PFSK-1 (cell line): ENCODE results near the gene SLCO3A1.

Experiments used
- FOXP2 ChIP-seq: optimal IDR thresholded peaks from 2 replicates; pipeline ENCODE3; 2011; ENCODE audit warnings: borderline replicate concordance, control low read depth, inconsistent platforms; ENCODE audit not compliant: insufficient read depth; ENCODE audit errors: extremely low read length, extremely low read depth
- POLR2AphosphoS5 ChIP-seq: IDR thresholded peaks from 2 replicates; pipeline ENCODE4 v1.6.1; 2012; ENCODE audit warnings: low read depth, mild to moderate bottlenecking, control low read depth, low read length, moderate library complexity
- SIN3A ChIP-seq: IDR thresholded peaks from 2 replicates; pipeline ENCODE4 v1.6.1; 2012; ENCODE audit warnings: mild to moderate bottlenecking, low read length, moderate library complexity, borderline replicate concordance; ENCODE audit not compliant: insufficient read depth
- TAF1 ChIP-seq: IDR thresholded peaks from 2 replicates; pipeline ENCODE4 v1.6.1; 2012; ENCODE audit warnings: low read length, control low read depth, borderline replicate concordance; ENCODE audit not compliant: insufficient read depth
- TF ChIP-seq, protein P1 (sequence below), 2 experiments: IDR thresholded peaks; 2 replicates each; pipeline versions ENCODE4 v1.6.1 to v1.8.0; 2011 to 2012; ENCODE audit warnings: low read depth in 2 of 2, low read length in 2 of 2, control low read depth in 1 of 2, inconsistent platforms in 1 of 2, mild to moderate bottlenecking in 1 of 2, moderate library complexity in 1 of 2; ENCODE audit not compliant: insufficient read depth in 1 of 2

SLCO3A1 gene

DNA sequence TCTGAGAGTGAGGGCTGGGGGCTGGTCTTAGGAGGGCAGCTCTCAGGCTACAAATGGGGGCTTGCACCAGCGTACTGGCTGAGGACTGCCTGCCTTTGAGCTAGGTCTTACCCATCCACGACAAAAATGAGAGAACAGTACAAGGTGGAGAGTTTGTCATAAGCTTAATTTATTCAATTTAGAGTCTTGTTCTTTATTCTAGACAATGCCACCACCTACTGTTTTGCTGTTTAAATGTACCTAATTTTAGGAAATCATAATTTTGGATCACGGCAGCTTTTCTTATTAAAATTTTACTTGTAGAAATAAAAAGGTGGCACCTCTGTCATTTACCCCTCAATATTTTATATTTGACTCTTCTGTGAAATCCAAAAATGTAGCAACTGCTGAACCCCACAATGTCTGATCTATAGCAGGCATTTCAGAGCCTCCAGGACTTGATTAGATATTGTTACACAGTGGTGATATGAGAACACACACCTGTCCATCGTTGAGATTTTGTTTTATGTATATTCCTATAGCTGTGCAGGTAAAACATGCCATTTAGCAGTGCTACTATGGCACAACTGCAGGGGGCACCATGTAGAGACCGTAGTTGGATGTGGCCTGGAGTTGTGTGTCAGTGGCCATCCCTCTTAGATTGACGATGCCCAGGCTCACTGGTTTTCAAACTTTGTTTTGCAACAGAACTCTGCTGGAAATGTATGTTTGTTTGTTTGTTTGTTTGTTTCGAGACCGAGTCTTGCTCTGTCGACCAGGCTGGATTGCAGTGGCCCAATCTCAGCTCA lies 88.6 kb downstream of the SLCO3A1 start:
- TF ChIP-seq TAF1 (no peak), FOXP2 (no peak), POLR2AphosphoS5 (no peak), SIN3A (no peak)
- TF ChIP-seq, protein P1, sequence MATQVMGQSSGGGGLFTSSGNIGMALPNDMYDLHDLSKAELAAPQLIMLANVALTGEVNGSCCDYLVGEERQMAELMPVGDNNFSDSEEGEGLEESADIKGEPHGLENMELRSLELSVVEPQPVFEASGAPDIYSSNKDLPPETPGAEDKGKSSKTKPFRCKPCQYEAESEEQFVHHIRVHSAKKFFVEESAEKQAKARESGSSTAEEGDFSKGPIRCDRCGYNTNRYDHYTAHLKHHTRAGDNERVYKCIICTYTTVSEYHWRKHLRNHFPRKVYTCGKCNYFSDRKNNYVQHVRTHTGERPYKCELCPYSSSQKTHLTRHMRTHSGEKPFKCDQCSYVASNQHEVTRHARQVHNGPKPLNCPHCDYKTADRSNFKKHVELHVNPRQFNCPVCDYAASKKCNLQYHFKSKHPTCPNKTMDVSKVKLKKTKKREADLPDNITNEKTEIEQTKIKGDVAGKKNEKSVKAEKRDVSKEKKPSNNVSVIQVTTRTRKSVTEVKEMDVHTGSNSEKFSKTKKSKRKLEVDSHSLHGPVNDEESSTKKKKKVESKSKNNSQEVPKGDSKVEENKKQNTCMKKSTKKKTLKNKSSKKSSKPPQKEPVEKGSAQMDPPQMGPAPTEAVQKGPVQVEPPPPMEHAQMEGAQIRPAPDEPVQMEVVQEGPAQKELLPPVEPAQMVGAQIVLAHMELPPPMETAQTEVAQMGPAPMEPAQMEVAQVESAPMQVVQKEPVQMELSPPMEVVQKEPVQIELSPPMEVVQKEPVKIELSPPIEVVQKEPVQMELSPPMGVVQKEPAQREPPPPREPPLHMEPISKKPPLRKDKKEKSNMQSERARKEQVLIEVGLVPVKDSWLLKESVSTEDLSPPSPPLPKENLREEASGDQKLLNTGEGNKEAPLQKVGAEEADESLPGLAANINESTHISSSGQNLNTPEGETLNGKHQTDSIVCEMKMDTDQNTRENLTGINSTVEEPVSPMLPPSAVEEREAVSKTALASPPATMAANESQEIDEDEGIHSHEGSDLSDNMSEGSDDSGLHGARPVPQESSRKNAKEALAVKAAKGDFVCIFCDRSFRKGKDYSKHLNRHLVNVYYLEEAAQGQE (IDR thresholded peaks at IDR 0.05; ENCODE audit: insufficient read depth in 1 of 2, low read depth in 2 of 2, low read length in 2 of 2): no peak

DNA sequence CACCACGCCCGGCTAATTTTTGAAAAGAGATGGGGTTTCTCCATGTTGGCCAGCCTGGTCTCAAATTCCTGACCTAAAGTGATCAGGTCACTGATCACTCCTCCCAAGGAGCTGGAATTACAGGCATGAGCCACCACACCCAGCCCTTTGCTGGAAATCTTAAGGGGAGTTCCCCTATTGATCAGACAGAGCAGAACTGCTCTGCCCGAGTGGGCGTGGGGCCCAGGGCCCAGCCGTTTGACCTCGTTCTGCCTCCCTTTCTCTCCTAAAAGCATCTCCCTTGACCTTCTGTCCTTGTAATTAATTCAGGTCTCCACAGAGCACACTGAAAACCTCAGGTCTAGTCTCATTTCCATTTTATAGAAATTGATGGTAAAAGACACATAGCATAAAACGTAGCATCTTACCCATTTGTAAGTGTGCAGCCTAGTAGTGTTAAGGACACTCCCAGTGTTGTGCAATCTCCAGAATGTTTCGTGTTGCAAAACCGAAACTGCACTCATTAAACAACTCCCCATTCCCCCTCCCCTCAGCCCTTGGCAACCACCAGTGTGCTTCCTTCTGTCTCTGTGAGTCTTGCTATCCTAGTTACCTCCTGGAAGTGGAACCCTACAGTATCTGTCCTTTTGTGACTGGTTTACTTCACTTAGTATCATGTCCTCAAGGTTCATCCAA lies 89.3 kb downstream of the SLCO3A1 start:
- no peak for TF ChIP-seq SIN3A
- no peak for TF ChIP-seq FOXP2
- TF ChIP-seq POLR2AphosphoS5: no peak
- TF ChIP-seq TAF1: no peak
- TF ChIP-seq, protein P1 (IDR thresholded peaks at IDR 0.05; ENCODE audit: insufficient read depth in 1 of 2, low read depth in 2 of 2, low read length in 2 of 2): no peak

DNA sequence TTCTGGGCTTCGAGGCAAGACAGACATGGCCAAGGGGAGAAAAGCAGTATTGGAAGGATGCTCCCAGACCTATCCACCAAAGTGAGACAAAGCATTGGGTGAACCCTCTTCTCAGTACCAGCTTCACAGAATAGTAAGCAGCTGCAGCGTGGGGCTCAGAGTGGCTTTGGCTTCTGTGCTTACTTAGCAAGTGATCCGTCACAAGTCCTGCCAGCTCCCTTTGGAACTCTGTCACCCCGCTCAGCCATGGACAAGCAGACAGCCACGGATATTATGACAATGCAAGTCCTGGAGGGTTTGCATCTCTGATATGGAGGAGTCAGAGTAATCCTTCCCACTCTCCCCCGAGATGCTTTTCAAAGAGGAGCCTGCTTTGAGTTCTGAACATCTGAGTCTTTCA lies 90.8 kb downstream of the SLCO3A1 start:
- TF ChIP-seq SIN3A (no peak), POLR2AphosphoS5 (no peak), FOXP2 (no peak), TAF1 (no peak)
- TF ChIP-seq, protein P1 (IDR thresholded peaks at IDR 0.05; ENCODE audit: insufficient read depth in 1 of 2, low read depth in 2 of 2, low read length in 2 of 2): no peak

DNA sequence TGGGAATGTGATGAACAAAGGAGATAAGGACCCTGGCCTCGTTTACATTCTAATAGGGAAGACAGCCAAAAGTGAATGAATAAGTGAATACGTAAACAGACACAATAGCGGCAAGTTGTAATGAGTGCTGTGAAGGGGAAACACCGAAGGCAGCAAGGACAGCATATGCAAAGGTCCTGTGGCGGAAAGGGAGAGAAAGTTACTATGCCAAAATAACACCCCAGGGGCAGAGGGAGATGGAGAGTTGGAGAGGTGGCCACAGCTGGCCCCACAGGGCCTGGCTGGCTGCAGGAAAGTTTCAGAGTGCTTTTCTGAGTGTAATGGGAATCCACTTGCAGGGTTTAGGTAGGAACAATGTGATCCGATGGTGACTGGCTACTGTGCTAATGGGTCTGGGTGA lies 91.9 kb downstream of the SLCO3A1 start:
- TF ChIP-seq, protein P1 (IDR thresholded peaks at IDR 0.05; ENCODE audit: insufficient read depth in 1 of 2, low read depth in 2 of 2, low read length in 2 of 2): no peak
- TF ChIP-seq FOXP2 (no peak), POLR2AphosphoS5 (no peak)
